Measurements from ENCODE around the gene AMOTL2.

The AMOTL2 gene

GRCh38 chr3:134318166-134318565, 56.1 kb downstream of the AMOTL2 start:
- TF ChIP-seq MAX (IDR thresholded peaks at IDR 0.05), result no peak
- TF ChIP-seq USF1 (IDR thresholded peaks at IDR 0.05), result no peak
- TF ChIP-seq TAF1 (IDR thresholded peaks at IDR 0.05; ENCODE audit: low read depth), result no peak
- TF ChIP-seq EGR1 (IDR thresholded peaks at IDR 0.05), result no peak
- TF ChIP-seq, protein P1, sequence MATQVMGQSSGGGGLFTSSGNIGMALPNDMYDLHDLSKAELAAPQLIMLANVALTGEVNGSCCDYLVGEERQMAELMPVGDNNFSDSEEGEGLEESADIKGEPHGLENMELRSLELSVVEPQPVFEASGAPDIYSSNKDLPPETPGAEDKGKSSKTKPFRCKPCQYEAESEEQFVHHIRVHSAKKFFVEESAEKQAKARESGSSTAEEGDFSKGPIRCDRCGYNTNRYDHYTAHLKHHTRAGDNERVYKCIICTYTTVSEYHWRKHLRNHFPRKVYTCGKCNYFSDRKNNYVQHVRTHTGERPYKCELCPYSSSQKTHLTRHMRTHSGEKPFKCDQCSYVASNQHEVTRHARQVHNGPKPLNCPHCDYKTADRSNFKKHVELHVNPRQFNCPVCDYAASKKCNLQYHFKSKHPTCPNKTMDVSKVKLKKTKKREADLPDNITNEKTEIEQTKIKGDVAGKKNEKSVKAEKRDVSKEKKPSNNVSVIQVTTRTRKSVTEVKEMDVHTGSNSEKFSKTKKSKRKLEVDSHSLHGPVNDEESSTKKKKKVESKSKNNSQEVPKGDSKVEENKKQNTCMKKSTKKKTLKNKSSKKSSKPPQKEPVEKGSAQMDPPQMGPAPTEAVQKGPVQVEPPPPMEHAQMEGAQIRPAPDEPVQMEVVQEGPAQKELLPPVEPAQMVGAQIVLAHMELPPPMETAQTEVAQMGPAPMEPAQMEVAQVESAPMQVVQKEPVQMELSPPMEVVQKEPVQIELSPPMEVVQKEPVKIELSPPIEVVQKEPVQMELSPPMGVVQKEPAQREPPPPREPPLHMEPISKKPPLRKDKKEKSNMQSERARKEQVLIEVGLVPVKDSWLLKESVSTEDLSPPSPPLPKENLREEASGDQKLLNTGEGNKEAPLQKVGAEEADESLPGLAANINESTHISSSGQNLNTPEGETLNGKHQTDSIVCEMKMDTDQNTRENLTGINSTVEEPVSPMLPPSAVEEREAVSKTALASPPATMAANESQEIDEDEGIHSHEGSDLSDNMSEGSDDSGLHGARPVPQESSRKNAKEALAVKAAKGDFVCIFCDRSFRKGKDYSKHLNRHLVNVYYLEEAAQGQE (IDR thresholded peaks at IDR 0.05; ENCODE audit: low read depth), result no peak
- TF ChIP-seq CREB1 (IDR thresholded peaks at IDR 0.05; ENCODE audit: low read depth), result no peak
- no peak for TF ChIP-seq CEBPB (IDR thresholded peaks at IDR 0.05)
- no peak for TF ChIP-seq EP300 (IDR thresholded peaks at IDR 0.05; ENCODE audit: borderline replicate concordance)
- TF ChIP-seq RAD21 (IDR thresholded peaks at IDR 0.05; ENCODE audit: low read depth), result no peak
- TF ChIP-seq FOXM1 (IDR thresholded peaks at IDR 0.05; ENCODE audit: borderline replicate concordance, low read depth), result no peak

GRCh38 chr3:134317106-134317947, 56.9 kb downstream of the AMOTL2 start:
- TF ChIP-seq, protein P1 (IDR thresholded peaks at IDR 0.05; ENCODE audit: low read depth), result no peak
- TF ChIP-seq CREB1 (IDR thresholded peaks at IDR 0.05; ENCODE audit: low read depth) (no peak), TAF1 (IDR thresholded peaks at IDR 0.05; ENCODE audit: low read depth) (no peak), ZBTB7A (IDR thresholded peaks at IDR 0.05; ENCODE audit: low read depth) (no peak), TCF12 (IDR thresholded peaks at IDR 0.05; ENCODE audit: low read depth) (peak; percentile 48; the same call in 1 of the 2 replicates), EP300 (IDR thresholded peaks at IDR 0.05; ENCODE audit: borderline replicate concordance) (peak; percentile 47; the same call in 1 of the 2 replicates), NFIC (IDR thresholded peaks at IDR 0.05) (0 out of 2 replicates have a peak, but pooled peaks have one; percentile 11), TEAD4 (IDR thresholded peaks at IDR 0.05) (no peak), CEBPB (IDR thresholded peaks at IDR 0.05) (no peak), USF1 (IDR thresholded peaks at IDR 0.05) (no peak)

DNA sequence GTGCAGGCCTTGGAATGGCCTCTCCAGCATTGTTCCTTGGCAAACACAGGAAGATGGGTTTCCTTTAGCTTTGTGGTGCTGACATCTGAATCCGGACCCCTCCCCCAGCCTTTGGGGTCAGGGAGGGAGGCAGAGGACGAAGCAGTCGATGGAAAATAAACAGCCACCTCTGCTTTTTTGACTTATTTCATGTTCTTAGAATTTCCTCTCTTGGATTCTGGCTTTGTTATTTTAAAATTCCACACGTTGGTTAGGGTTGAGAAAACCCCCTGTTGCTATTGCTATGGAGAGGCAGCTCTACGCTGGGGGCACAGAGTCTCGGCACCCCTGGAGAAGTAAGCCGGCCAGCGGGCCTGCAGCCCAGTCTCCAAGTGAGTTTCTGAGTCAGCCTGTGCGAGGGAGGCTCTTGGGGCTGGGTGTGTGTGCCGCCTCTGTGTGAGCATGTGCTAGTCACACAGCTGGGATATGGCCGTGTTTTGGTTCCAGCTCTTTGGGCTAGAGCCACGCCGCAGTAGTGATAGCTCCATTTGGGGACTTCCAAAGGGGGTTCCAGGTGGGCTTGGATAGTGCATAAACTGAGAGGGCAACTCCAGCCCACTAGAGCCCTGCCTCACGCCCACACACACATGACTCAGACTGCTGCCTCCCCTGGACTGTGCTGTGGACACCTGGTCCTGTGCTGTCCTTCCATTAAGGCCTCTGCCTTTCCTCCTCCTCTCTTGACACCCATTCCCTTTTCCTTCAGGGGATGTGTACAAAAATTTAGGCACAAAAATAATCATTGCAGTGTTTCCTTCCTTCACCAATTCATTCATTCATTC, 58.8 kb downstream of the AMOTL2 start:
- TF ChIP-seq CREB1 (IDR thresholded peaks at IDR 0.05; ENCODE audit: low read depth) (no peak), EGR1 (IDR thresholded peaks at IDR 0.05) (peak; percentile 85), USF1 (IDR thresholded peaks at IDR 0.05) (no peak), CEBPB (IDR thresholded peaks at IDR 0.05) (no peak), ZBTB7A (IDR thresholded peaks at IDR 0.05; ENCODE audit: low read depth) (0 out of 2 replicates have a peak, but pooled peaks have one; percentile 42), RAD21 (IDR thresholded peaks at IDR 0.05; ENCODE audit: low read depth) (no peak), EP300 (IDR thresholded peaks at IDR 0.05; ENCODE audit: borderline replicate concordance) (no peak), TCF12 (IDR thresholded peaks at IDR 0.05; ENCODE audit: low read depth) (peak; percentile 59; the same call in 1 of the 2 replicates), TAF1 (IDR thresholded peaks at IDR 0.05; ENCODE audit: low read depth) (no peak), FOXM1 (IDR thresholded peaks at IDR 0.05; ENCODE audit: borderline replicate concordance, low read depth) (no peak), MAX (IDR thresholded peaks at IDR 0.05) (peak; percentile 87), NFIC (IDR thresholded peaks at IDR 0.05) (peak; percentile 5; the same call in 1 of the 2 replicates), YY1 (IDR thresholded peaks at IDR 0.05; ENCODE audit: low read depth) (0 out of 2 replicates have a peak, but pooled peaks have one; percentile 29), TEAD4 (IDR thresholded peaks at IDR 0.05) (no peak)
- TF ChIP-seq, protein P1 (IDR thresholded peaks at IDR 0.05; ENCODE audit: low read depth), result no peak
